HG02642 (cell line): ENCODE measurements around the gene OR7A10.
"Not testable (repeated sequence)": the region's sequence is repeated elsewhere in the genome, so short reads cannot be mapped to it uniquely, and the experiment has no call there.

Source experiments
- ATAC-seq: cut with Tn5 transposase; IDR thresholded peaks from one replicate; pipeline ENCODE4 v1.9.1; 2021; ENCODE audit warnings: mild to moderate bottlenecking; ENCODE audit not compliant: unreplicated experiment, poor library complexity

The OR7A10 gene

GRCh38 chr19:14796021-14796420 is 52.7 kb downstream of the OR7A10 start:
- no peak for ATAC-seq

- no peak for ATAC-seq
Observed at GRCh38 chr19:14795078-14795721, 53.5 kb downstream of the OR7A10 start.

GRCh38 chr19:14792250-14792649 is 56.5 kb downstream of the OR7A10 start:
- not testable (repeated sequence) for ATAC-seq
